HepG2 (cell line): ENCODE data around the gene ZNF213. TPM values are rescaled to one million over a fixed set of nuclear protein-coding genes. Genes with fewer than 3 reads are reported as not detected.

Experiments
- ASH2L ChIP-seq: fragments of 300-600, 200-600 bp; sonication (generic); IDR thresholded peaks from 2 replicates; pipeline ENCODE4 v1.7.0; 2017; ENCODE audit warnings: low read depth, mild to moderate bottlenecking, moderate library complexity, mixed read lengths, low read length; ENCODE audit not compliant: insufficient read length
- CBX1 ChIP-seq: IDR thresholded peaks from one replicate; pipeline ENCODE4 v1.6.1; 2016; ENCODE audit warnings: antibody characterized with exemption, low read depth
- HNF4G ChIP-seq, 2 experiments: sonication (generic) in 1 of 2; formaldehyde crosslinking in 1 of 2; IDR thresholded peaks; 2 replicates each; pipeline versions ENCODE4 v1.4.0 to v1.6.1; 2011 to 2020; ENCODE audit warnings: borderline replicate concordance in 2 of 2, low read depth in 2 of 2, mild to moderate bottlenecking in 2 of 2, low read length in 1 of 2, missing genetic modification reagents in 1 of 2, moderate library complexity in 1 of 2
- HNRNPLL ChIP-seq: fragments of 200-400 bp; formaldehyde crosslinking; IDR thresholded peaks from 2 replicates; pipeline ENCODE4 v1.6.1; 2017; ENCODE audit warnings: mild to moderate bottlenecking, low read depth, low read length; ENCODE audit not compliant: poor library complexity, severe bottlenecking
- LCORL ChIP-seq, 2 experiments: fragments of 450-650 bp in 1 of 2; sonication (generic) in 1 of 2; formaldehyde crosslinking in 1 of 2; IDR thresholded peaks; 2 replicates each; pipeline versions ENCODE4 v1.5.0 to v1.6.1; 2017 to 2020; ENCODE audit warnings: antibody characterized with exemption in 1 of 2, missing genetic modification reagents in 1 of 2
- NFRKB ChIP-seq: fragments of 450-650 bp; IDR thresholded peaks from 2 replicates; pipeline ENCODE4 v1.6.1; 2017
- SALL1 ChIP-seq: sonication (generic); formaldehyde crosslinking; IDR thresholded peaks from 2 replicates; pipeline ENCODE4 v1.8.0; 2022; ENCODE audit warnings: mild to moderate bottlenecking, missing genetic modification reagents
- YY1 ChIP-seq: IDR thresholded peaks from 2 replicates; pipeline ENCODE4 v1.6.1; 2011; ENCODE audit warnings: low read length, low read depth, moderate library complexity, mild to moderate bottlenecking; ENCODE audit not compliant: insufficient read depth, insufficient replicate concordance
- ZNF180 ChIP-seq: sonication (generic); formaldehyde crosslinking; IDR thresholded peaks from 2 replicates; pipeline ENCODE4 v1.4.0; 2020; ENCODE audit warnings: low read depth, missing genetic modification reagents, borderline replicate concordance
- ZNF205 ChIP-seq: IDR thresholded peaks from 2 replicates; pipeline ENCODE4 v1.6.1; 2018; ENCODE audit warnings: missing biosample characterization, missing genetic modification reagents
- ZNF335 ChIP-seq: sonication (generic); formaldehyde crosslinking; IDR thresholded peaks from 2 replicates; pipeline ENCODE4 v1.4.0; 2020; ENCODE audit warnings: missing genetic modification reagents
- ZNF510 ChIP-seq: sonication (generic); formaldehyde crosslinking; IDR thresholded peaks from 2 replicates; pipeline ENCODE4 v1.4.0; 2020; ENCODE audit warnings: low read depth, mild to moderate bottlenecking, missing genetic modification reagents
- ZNF562 ChIP-seq: sonication (generic); formaldehyde crosslinking; IDR thresholded peaks from 2 replicates; pipeline ENCODE4 v1.8.0; 2022; ENCODE audit warnings: missing genetic modification reagents, borderline replicate concordance
- ZNF713 ChIP-seq: sonication (generic); formaldehyde crosslinking; IDR thresholded peaks from 2 replicates; pipeline ENCODE4 v1.4.0; 2020; ENCODE audit warnings: mild to moderate bottlenecking, missing genetic modification reagents
- ZNF746 ChIP-seq: sonication (generic); formaldehyde crosslinking; IDR thresholded peaks from 2 replicates; pipeline ENCODE4 v1.8.0; 2022; ENCODE audit warnings: mild to moderate bottlenecking, missing genetic modification reagents
- ZSCAN21 ChIP-seq: sonication (generic); formaldehyde crosslinking; IDR thresholded peaks from 2 replicates; pipeline ENCODE4 v1.8.0; 2022; ENCODE audit warnings: mild to moderate bottlenecking, missing genetic modification reagents, moderate library complexity, borderline replicate concordance
- polyA plus RNA-seq, 8 experiments: library from polyadenylated mRNA; depleted of rRNA in 3 of 8; stranded (reverse) in 7 of 8; unstranded in 1 of 8; fragments of >200 nt; fragmentation: Illumina TruSeq in 4 of 8; extraction: Trizol in 4 of 8; gene quantifications; 2 replicates each; pipeline versions ENCODE4 v1.2.1 to v1.2.3, GENCODE V29; 2011 to 2016; ENCODE audit warnings: low read depth in 4 of 8, missing spikeins in 1 of 8, mixed read lengths in 1 of 8; ENCODE audit not compliant: insufficient read depth in 1 of 8
- total RNA-seq, 5 experiments: library from RNA; depleted of rRNA; stranded (reverse); fragments of >200 nt; fragmentation: Illumina TruSeq; extraction: Trizol; gene quantifications; 2 replicates each; pipeline ENCODE4 v1.2.3, GENCODE V29; 2016; ENCODE audit warnings: low read depth in 1 of 5
- TF ChIP-seq, protein P1 (sequence below): sonication (generic); formaldehyde crosslinking; IDR thresholded peaks from 2 replicates; pipeline ENCODE4 v1.5.0; 2020; ENCODE audit warnings: missing genetic modification reagents
- TF ChIP-seq, protein P2 (sequence below): sonication (generic); formaldehyde crosslinking; IDR thresholded peaks from 2 replicates; pipeline ENCODE4 v1.8.1; 2022; ENCODE audit warnings: low read depth, mild to moderate bottlenecking, missing genetic modification reagents
- TF ChIP-seq, protein P3 (sequence below): sonication (generic); formaldehyde crosslinking; IDR thresholded peaks from 2 replicates; pipeline ENCODE4 v1.5.0; 2020; ENCODE audit warnings: mild to moderate bottlenecking, missing genetic modification reagents, borderline replicate concordance

The ZNF213 gene
- total and polyA plus RNA-seq, 2 of the 13 experiments (the other 11 are each of a cell fraction or from before 2014, with no cell fraction given), result 0.59 to 0.97 TPM

DNA sequence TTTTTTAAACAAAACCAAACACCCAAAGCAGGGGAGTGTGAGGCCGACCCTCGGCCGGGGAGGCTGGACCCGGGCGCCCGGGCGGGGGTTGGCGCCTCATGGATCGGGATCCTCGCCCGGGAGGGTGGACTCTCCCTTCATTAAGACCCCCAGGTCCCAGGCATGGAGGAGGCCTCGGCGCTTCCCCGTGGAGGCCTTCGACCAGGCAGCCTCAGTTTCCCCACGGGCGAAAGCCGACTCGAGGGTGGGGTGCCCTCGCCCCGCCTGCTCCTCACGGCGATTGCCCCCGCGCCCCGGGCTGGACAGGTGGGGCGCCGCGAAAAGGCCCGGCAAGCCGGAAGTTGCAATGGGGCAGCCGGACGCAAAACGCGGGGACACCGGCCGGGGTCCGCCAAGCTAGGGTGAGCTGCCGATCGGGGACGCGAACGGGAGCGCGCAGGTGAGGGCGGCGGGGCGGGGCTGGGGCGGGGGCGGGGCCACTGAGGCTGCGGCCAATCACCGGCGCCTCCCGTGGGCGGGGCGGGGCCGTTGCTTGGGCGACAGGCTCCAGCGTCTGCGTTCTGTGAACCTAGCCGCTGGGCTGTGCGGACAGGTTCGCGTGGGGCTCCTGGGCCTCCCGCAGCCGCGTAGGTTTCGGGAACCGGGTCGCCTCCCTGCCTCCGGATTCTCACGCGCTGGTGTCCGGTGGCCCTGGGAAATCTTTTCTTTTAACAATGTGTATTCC, 28.5 kb upstream of the ZNF213 start (continued):
- TF ChIP-seq LCORL (IDR thresholded peaks at IDR 0.05) (no peak), LCORL (CRISPR knock-in tag; IDR thresholded peaks at IDR 0.05) (0 out of 2 replicates have a peak, but pooled peaks have one; percentile 62), ZNF562 (CRISPR knock-in tag) (no peak), ZNF510 (CRISPR knock-in tag) (no peak), ASH2L (peak; percentile 65), NFRKB (no peak), ZNF180 (CRISPR knock-in tag) (no peak), ZSCAN21 (CRISPR knock-in tag) (peak; percentile 59; the same call in 1 of the 2 replicates), HNRNPLL (peak; percentile 47), ZNF746 (CRISPR knock-in tag) (0 out of 2 replicates have a peak, but pooled peaks have one; percentile 45), HNF4G (IDR thresholded peaks at IDR 0.05; ENCODE audit: borderline replicate concordance, low read depth, low read length) (peak; percentile 26; the same call in 1 of the 2 replicates), HNF4G (CRISPR knock-in tag; IDR thresholded peaks at IDR 0.05; ENCODE audit: borderline replicate concordance, low read depth) (0 out of 2 replicates have a peak, but pooled peaks have one; percentile 45), ZNF205 (peak; percentile 92), ZNF335 (CRISPR knock-in tag) (peak; percentile 51; the same call in 1 of the 2 replicates), SALL1 (peak; percentile 70), YY1 (peak; percentile 75), ZNF713 (no peak), CBX1 (peak; percentile 47)
- TF ChIP-seq, protein P1, sequence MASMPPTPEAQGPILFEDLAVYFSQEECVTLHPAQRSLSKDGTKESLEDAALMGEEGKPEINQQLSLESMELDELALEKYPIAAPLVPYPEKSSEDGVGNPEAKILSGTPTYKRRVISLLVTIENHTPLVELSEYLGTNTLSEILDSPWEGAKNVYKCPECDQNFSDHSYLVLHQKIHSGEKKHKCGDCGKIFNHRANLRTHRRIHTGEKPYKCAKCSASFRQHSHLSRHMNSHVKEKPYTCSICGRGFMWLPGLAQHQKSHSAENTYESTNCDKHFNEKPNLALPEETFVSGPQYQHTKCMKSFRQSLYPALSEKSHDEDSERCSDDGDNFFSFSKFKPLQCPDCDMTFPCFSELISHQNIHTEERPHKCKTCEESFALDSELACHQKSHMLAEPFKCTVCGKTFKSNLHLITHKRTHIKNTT (CRISPR knock-in tag), result no peak
- TF ChIP-seq, protein P2, sequence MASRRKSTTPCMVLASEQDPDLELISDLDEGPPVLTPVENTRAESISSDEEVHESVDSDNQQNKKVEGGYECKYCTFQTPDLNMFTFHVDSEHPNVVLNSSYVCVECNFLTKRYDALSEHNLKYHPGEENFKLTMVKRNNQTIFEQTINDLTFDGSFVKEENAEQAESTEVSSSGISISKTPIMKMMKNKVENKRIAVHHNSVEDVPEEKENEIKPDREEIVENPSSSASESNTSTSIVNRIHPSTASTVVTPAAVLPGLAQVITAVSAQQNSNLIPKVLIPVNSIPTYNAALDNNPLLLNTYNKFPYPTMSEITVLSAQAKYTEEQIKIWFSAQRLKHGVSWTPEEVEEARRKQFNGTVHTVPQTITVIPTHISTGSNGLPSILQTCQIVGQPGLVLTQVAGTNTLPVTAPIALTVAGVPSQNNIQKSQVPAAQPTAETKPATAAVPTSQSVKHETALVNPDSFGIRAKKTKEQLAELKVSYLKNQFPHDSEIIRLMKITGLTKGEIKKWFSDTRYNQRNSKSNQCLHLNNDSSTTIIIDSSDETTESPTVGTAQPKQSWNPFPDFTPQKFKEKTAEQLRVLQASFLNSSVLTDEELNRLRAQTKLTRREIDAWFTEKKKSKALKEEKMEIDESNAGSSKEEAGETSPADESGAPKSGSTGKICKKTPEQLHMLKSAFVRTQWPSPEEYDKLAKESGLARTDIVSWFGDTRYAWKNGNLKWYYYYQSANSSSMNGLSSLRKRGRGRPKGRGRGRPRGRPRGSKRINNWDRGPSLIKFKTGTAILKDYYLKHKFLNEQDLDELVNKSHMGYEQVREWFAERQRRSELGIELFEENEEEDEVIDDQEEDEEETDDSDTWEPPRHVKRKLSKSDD (CRISPR knock-in tag), result no peak
- TF ChIP-seq, protein P3, sequence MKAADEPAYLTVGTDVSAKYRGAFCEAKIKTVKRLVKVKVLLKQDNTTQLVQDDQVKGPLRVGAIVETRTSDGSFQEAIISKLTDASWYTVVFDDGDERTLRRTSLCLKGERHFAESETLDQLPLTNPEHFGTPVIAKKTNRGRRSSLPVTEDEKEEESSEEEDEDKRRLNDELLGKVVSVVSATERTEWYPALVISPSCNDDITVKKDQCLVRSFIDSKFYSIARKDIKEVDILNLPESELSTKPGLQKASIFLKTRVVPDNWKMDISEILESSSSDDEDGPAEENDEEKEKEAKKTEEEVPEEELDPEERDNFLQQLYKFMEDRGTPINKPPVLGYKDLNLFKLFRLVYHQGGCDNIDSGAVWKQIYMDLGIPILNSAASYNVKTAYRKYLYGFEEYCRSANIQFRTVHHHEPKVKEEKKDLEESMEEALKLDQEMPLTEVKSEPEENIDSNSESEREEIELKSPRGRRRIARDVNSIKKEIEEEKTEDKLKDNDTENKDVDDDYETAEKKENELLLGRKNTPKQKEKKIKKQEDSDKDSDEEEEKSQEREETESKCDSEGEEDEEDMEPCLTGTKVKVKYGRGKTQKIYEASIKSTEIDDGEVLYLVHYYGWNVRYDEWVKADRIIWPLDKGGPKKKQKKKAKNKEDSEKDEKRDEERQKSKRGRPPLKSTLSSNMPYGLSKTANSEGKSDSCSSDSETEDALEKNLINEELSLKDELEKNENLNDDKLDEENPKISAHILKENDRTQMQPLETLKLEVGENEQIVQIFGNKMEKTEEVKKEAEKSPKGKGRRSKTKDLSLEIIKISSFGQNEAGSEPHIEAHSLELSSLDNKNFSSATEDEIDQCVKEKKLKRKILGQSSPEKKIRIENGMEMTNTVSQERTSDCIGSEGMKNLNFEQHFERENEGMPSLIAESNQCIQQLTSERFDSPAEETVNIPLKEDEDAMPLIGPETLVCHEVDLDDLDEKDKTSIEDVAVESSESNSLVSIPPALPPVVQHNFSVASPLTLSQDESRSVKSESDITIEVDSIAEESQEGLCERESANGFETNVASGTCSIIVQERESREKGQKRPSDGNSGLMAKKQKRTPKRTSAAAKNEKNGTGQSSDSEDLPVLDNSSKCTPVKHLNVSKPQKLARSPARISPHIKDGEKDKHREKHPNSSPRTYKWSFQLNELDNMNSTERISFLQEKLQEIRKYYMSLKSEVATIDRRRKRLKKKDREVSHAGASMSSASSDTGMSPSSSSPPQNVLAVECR (CRISPR knock-in tag), result peak; percentile 88
